Peyer's patch (tissue), 4 donors: Measurements from ENCODE around the gene CCL26.

Experiments used
- CTCF ChIP-seq, 6 experiments: fragments of 450-650 bp in 4 of 6; fragments of 200-600 bp in 2 of 6; sonication (generic) in 1 of 6; IDR thresholded peaks; one replicate each; pipeline ENCODE4 v1.5.1; 2017 to 2019; ENCODE audit warnings: antibody characterized with exemption in 6 of 6, mild to moderate bottlenecking in 3 of 6, moderate library complexity in 1 of 6
- POLR2A ChIP-seq, 2 donors: fragments of 450-650 bp; IDR thresholded peaks; one replicate each; pipeline ENCODE4 v1.5.1; 2017; ENCODE audit warnings: antibody characterized with exemption in 2 of 2, mild to moderate bottlenecking in 2 of 2, moderate library complexity in 2 of 2

- TF ChIP-seq CTCF (IDR thresholded peaks at IDR 0.05) (no peak), POLR2A (IDR thresholded peaks at IDR 0.05) (no peak)
Observed at GRCh38 chr7:75772081-75773077, at the start of gene CCL26.
